ENCODE results near the gene KCNJ18. TPM values are rescaled to one million over a fixed set of nuclear protein-coding genes. Genes with fewer than 3 reads are reported as not detected.
"Not testable (repeated sequence)": the region's sequence is repeated elsewhere in the genome, so short reads cannot be mapped to it uniquely, and the experiment has no call there.

Gene KCNJ18
- total RNA-seq, 1 experiment from 2014 or later, result not detected

GRCh38 chr17:21747195-21747915 lies 55.0 kb downstream of the KCNJ18 start:
- POLR2A ChIA-PET; BruUV-seq (replicated peaks); in situ Hi-C loops (cut with HindIII; ENCODE audit: low pct_unique_long_range_greater_than_20kb, low sequenced_read_pairs); H3K27ac ChIP-seq (ENCODE audit: low read length); H3K4me1 ChIP-seq (ENCODE audit: control insufficient read depth, insufficient read depth, low read length); ATAC-seq; H3K36me3 ChIP-seq (ENCODE audit: control insufficient read depth, insufficient read depth, low read length); intact Hi-C loops (cut with micrococcal nuclease; ENCODE audit: unreplicated experiment); DNase-seq (ENCODE audit: low read depth, low spot score); CTCF ChIA-PET; H3K9me3 ChIP-seq (ENCODE audit: control insufficient read depth, insufficient read depth, low read depth, low read length); H3K4me3 ChIP-seq (ENCODE audit: low read depth in 2 of 2, low read length in 2 of 2); H3K27me3 ChIP-seq (ENCODE audit: control insufficient read depth, insufficient read depth, low read length): not testable (repeated sequence)

- BruUV-seq (replicated peaks), result not testable (repeated sequence)
These were observed 56.4 kb downstream of the KCNJ18 start for GRCh38 chr17:21748686-21749085.

GRCh38 chr17:21749696-21750531 lies 57.6 kb downstream of the KCNJ18 start:
- in situ Hi-C loops (cut with HindIII; ENCODE audit: low pct_unique_long_range_greater_than_20kb, low sequenced_read_pairs); intact Hi-C loops (cut with micrococcal nuclease; ENCODE audit: unreplicated experiment); CTCF ChIA-PET; DNase-seq (ENCODE audit: low read depth, low spot score); H3K36me3 ChIP-seq (ENCODE audit: control insufficient read depth, insufficient read depth, low read length); H3K4me1 ChIP-seq (ENCODE audit: control insufficient read depth, insufficient read depth, low read length); H3K9me3 ChIP-seq (ENCODE audit: control insufficient read depth, insufficient read depth, low read depth, low read length); H3K27ac ChIP-seq (ENCODE audit: low read length); H3K27me3 ChIP-seq (ENCODE audit: control insufficient read depth, insufficient read depth, low read length); H3K4me3 ChIP-seq (ENCODE audit: low read depth in 2 of 2, low read length in 2 of 2); BruUV-seq (replicated peaks); POLR2A ChIA-PET; ATAC-seq: not testable (repeated sequence)

More at GRCh38 chr17:21748686-21749085, 56.4 kb downstream of the KCNJ18 start:
- POLR2A ChIA-PET; in situ Hi-C loops (cut with HindIII; ENCODE audit: low pct_unique_long_range_greater_than_20kb, low sequenced_read_pairs); DNase-seq (ENCODE audit: low read depth, low spot score); ATAC-seq; H3K4me3 ChIP-seq (ENCODE audit: low read depth in 2 of 2, low read length in 2 of 2); H3K27ac ChIP-seq (ENCODE audit: low read length); intact Hi-C loops (cut with micrococcal nuclease; ENCODE audit: unreplicated experiment); H3K4me1 ChIP-seq (ENCODE audit: control insufficient read depth, insufficient read depth, low read length); H3K36me3 ChIP-seq (ENCODE audit: control insufficient read depth, insufficient read depth, low read length); H3K9me3 ChIP-seq (ENCODE audit: control insufficient read depth, insufficient read depth, low read depth, low read length); H3K27me3 ChIP-seq (ENCODE audit: control insufficient read depth, insufficient read depth, low read length): not testable (repeated sequence)
- CTCF ChIA-PET, result interaction anchor here (0.6 kb wide), 1 partner anchor 448 kb away, joined by 3 read pairs; no protein-coding TSS in a partner anchor

- BruUV-seq (replicated peaks); intact Hi-C loops (cut with micrococcal nuclease; ENCODE audit: unreplicated experiment); DNase-seq (ENCODE audit: low read depth, low spot score); H3K4me1 ChIP-seq (ENCODE audit: control insufficient read depth, insufficient read depth, low read length); CTCF ChIA-PET; POLR2A ChIA-PET; H3K36me3 ChIP-seq (ENCODE audit: control insufficient read depth, insufficient read depth, low read length); in situ Hi-C loops (cut with HindIII; ENCODE audit: low pct_unique_long_range_greater_than_20kb, low sequenced_read_pairs); ATAC-seq; H3K27ac ChIP-seq (ENCODE audit: low read length); H3K27me3 ChIP-seq (ENCODE audit: control insufficient read depth, insufficient read depth, low read length); H3K9me3 ChIP-seq (ENCODE audit: control insufficient read depth, insufficient read depth, low read depth, low read length); H3K4me3 ChIP-seq (ENCODE audit: low read depth in 2 of 2, low read length in 2 of 2): not testable (repeated sequence)
These were observed 58.8 kb downstream of the KCNJ18 start for GRCh38 chr17:21751111-21751510.
